ENCODE measurements around the gene CCR3.

Gene CCR3

DNA sequence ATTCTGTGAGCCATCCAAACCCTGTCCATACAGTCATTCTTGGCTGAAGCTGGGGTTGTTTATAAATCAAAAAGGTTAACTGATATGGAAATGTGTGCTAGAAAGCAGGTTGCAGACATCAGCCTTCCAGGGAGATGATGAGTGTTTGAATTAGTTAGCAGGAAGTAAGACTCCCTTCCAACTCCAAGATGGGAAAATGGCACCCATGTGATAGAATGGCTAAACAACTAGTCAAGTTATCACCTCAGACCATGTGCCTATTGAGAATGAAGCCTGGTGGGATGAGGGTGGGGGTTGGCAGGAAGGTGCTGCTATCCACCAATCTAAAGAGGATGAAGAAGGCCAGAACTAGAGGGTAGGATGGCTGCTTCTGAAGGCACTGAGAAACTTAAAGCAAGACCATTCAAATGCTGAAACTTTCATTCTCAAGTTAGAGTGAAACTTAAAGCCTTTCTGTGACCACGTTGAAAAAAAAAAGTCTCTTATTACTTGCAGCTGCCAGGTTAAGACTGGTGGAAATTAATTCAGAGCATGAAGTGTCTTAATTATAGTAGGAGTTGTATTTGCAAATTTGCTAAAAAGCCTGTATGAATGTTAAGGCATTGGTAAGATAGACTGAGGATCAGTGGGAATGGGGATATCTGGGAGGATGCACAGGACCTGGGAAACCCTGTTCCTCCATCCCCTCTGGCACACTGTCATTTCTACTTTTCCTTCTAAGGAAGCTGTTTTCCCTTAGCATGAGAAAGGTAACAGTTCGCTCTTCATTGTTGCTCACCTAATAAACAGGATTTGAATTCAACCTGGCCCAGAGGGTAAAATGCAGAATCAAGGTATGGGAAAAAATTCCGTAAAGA, 36.8 kb downstream of the CCR3 start:
- peak; percentile 69 for DNase-seq (ENCODE audit: low read depth)
- no peak overlapping the region for H3K4me3 ChIP-seq (ENCODE audit: low read depth, low read length)
- TF ChIP-seq, protein P1, sequence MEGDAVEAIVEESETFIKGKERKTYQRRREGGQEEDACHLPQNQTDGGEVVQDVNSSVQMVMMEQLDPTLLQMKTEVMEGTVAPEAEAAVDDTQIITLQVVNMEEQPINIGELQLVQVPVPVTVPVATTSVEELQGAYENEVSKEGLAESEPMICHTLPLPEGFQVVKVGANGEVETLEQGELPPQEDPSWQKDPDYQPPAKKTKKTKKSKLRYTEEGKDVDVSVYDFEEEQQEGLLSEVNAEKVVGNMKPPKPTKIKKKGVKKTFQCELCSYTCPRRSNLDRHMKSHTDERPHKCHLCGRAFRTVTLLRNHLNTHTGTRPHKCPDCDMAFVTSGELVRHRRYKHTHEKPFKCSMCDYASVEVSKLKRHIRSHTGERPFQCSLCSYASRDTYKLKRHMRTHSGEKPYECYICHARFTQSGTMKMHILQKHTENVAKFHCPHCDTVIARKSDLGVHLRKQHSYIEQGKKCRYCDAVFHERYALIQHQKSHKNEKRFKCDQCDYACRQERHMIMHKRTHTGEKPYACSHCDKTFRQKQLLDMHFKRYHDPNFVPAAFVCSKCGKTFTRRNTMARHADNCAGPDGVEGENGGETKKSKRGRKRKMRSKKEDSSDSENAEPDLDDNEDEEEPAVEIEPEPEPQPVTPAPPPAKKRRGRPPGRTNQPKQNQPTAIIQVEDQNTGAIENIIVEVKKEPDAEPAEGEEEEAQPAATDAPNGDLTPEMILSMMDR (IDR thresholded peaks at IDR 0.05; ENCODE audit: insufficient read depth, low read depth, low read length, missing control alignments) = no peak

DNA sequence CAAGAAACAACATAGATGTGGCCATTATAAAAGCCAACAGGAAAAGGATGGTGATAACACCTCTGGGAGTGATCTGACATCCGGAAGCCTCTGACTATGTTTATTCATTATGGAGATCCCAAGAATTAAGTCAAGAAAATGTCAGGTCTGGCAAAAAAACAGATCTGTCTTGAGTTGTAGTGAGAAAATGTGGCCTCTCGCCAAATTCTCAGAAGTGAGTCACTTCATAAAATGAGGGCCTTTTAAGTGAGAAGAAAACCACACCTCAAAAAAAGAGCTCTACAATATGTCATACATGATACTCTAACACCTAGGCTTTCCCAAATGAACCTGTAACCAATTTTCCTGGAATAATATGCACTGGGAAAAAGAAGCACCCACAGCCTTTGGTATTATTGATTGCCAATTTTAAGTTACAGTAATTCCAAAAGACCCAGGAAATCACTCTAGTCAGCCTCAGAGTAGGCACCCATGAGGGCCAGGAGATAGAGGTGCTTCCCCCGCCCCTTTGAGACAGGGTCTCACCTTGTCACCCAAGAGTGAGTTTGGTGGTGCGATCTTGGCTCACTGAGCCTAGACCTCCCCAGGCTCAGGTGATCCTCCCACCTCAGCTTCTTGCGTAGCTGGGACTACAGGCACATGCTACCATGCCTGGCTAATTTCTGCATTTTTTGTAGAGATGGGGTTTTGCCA, 38.0 kb downstream of the CCR3 start:
- DNase-seq (ENCODE audit: low read depth) = peak; percentile 78
- no peak overlapping the region for H3K4me3 ChIP-seq (ENCODE audit: low read depth, low read length)
- TF ChIP-seq, protein P1 (IDR thresholded peaks at IDR 0.05; ENCODE audit: insufficient read depth, low read depth, low read length, missing control alignments) = no peak

DNA sequence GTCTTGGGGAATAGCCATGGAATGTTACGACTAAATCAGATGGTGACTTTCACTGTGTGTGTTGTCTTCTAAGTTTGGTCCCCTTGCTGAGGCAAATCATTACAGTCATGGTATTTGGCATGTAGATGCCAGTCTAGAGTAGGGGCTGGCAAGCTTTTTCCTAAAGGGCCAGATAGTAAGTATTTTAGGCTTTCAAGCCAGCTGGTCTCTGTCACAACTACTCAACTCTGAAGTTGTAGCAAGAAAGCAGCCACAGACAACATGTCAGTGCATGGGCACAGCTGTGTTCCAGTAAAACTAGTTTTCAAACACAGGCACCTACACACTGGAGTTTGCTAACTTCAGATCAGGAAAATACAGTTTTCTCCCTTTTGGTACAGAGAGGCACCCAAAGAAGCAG, 39.3 kb downstream of the CCR3 start:
- H3K4me3 ChIP-seq (ENCODE audit: low read depth, low read length) = no peak overlapping the region
- peak; percentile 26 for DNase-seq (ENCODE audit: low read depth)
- TF ChIP-seq, protein P1 (IDR thresholded peaks at IDR 0.05; ENCODE audit: insufficient read depth, low read depth, low read length, missing control alignments) = no peak

DNA sequence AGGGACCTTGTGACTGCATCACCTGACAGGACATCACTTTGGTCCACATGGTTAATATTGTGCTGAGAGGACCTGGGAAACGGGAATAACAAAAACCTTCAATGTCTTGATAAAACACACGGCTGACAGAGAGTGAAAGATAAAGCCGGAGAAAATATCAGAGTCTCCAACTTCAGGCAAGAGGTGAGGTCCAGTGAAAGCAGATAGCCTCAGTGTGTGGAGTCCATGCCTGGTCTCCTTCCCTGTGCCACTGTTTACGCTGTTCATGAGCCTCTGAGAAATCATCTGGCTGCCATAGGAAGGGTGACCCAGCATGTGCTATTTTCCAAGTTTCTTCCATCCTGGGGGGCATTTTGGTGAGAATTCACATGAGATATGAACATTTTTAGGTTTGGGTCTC, 39.8 kb downstream of the CCR3 start:
- TF ChIP-seq, protein P1 (IDR thresholded peaks at IDR 0.05; ENCODE audit: insufficient read depth, low read depth, low read length, missing control alignments) = no peak
- no peak overlapping the region for H3K4me3 ChIP-seq (ENCODE audit: low read depth, low read length)
- DNase-seq (ENCODE audit: low read depth) = no peak

DNA sequence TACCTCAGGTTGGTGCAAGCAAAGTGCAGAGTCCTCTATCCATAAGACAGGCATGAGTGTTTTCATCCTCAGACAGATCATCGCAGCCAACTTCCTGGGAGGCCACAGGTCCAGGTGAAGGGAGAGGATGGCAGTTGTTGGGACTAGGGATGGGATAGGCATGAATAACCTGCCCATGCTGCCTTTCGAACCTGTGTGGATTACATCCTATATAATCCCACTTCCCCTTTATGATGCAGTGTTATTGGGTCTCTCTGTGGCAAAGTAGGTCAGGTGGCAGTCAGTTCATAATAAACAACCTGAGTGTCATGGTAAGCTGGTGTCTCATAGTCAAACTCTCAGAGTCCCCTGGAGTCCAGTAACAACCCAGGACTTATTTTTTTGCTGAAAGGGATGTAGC, 40.4 kb downstream of the CCR3 start:
- H3K4me3 ChIP-seq (ENCODE audit: low read depth, low read length) = no peak overlapping the region
- TF ChIP-seq, protein P1 (IDR thresholded peaks at IDR 0.05; ENCODE audit: insufficient read depth, low read depth, low read length, missing control alignments) = no peak
- DNase-seq (ENCODE audit: low read depth) = no peak

DNA sequence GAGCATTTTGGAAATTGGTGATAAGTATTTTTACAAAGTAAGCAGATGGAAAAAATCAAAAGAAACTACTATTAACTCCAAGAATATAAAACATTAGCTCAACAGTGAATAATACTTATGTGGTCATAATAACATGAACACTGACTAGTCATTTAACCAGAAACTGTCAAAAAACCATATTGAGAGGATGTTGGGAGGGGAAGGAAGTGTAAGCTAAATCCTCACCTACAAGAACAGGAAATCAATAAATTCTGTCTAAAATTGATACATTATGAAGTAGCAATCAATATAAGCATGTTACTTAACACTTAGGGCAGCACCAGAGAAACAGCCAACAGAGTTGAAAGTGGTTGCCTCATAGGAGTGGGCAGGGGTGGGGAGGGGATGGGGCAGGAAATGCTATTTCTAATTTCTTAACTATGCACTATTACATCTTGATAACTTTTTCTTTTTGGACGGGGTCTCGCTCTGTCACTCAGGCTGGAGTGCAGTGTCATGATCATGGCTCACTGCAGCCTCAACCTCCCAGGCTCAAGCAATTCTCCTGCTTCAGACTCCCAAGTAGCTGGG, 41.7 kb downstream of the CCR3 start:
- no peak for DNase-seq (ENCODE audit: low read depth)
- no peak overlapping the region for H3K4me3 ChIP-seq (ENCODE audit: low read depth, low read length)
- TF ChIP-seq, protein P1 (IDR thresholded peaks at IDR 0.05; ENCODE audit: insufficient read depth, low read depth, low read length, missing control alignments) = no peak

All from GM12865 (cell line).